GM18907 (cell line): ENCODE measurements around the gene KRT86.
"Not testable (repeated sequence)": the region's sequence is repeated elsewhere in the genome, so short reads cannot be mapped to it uniquely, and the experiment has no call there.

Experiments
- ATAC-seq: cut with Tn5 transposase; IDR thresholded peaks from one replicate; pipeline ENCODE4 v1.9.1; 2021; ENCODE audit warnings: mild to moderate bottlenecking, moderate library complexity; ENCODE audit not compliant: unreplicated experiment

KRT86 gene

DNA sequence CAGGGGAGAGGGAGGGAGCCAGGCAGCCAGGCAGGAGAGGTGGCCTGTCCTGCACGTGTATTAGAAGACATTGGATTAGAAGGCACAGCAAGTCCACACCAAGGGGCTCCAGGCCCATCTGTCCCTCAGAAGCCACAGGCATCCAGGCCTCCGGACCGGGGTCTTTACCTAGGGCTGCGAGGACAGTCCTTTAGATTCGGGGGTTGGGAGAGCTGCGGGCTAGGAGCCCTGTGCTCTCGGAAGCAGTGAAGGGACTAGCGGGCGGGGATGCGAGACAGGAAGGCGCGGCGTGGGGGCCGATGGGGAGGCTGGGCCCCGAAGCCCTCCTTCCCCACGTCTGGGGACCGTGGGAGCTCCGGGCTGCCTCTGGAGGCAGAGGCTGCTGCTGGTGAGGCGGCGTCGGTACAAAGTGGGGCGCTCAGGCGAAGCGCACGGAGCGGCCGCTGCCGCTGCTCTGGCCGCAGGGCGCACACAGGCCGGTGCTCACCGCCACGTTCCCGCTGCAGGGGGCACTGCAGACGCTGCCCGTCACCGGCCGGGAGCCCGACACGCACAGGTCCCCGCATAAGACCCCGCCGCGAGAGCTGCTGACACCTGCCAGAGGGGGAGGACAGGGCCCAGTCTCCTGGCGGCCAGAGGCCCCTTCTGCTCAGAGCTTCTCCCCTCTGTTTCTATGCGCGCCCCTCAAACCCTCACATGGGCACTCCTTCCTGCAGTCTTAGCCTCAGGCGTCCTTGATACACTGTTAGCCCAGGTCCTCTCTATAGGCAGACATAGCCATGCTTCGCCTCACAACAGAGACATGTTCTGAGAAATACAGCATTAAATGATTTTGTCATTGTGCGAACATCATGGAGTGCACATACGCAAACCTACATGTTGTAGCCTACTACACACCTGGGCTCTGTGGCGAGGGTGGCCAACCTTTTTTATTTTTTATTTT, 24.1 kb upstream of the KRT86 start:
- no peak for ATAC-seq

- ATAC-seq = no peak
Observed at GRCh38 chr12:52251367-52252051, 22.9 kb upstream of the KRT86 start.

GRCh38 chr12:52252175-52252615, 22.2 kb upstream of the KRT86 start:
- ATAC-seq = not testable (repeated sequence)

DNA sequence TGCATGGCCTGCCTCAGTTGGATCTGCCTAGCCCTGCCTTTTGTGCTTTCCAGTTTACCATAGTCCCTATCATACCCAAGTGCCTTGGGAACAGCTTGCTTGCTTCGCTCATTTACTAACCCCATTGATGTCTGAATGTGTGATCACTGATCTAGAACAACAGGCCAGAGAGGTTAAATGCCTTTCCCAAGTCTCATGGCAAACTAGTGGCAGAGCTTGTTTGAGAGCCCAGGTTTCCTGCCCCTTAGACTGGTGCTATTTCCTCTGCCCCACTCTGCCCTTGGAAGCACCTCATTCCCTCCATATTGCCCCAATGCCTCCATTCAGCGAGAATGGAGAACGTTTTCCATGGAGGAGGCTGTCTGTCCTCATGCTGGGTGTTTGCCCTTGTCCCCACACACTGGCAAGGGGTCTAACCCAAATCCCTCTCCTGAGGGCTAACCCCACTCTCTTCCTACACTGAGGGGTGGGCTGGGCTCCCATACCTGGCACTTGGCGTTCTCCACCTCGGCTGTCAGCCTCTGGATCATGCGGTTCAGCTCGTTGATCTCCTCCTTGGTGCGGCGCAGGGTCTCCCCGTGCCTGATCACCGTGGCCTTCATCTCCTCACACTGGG, 21.6 kb upstream of the KRT86 start:
- no peak for ATAC-seq

DNA sequence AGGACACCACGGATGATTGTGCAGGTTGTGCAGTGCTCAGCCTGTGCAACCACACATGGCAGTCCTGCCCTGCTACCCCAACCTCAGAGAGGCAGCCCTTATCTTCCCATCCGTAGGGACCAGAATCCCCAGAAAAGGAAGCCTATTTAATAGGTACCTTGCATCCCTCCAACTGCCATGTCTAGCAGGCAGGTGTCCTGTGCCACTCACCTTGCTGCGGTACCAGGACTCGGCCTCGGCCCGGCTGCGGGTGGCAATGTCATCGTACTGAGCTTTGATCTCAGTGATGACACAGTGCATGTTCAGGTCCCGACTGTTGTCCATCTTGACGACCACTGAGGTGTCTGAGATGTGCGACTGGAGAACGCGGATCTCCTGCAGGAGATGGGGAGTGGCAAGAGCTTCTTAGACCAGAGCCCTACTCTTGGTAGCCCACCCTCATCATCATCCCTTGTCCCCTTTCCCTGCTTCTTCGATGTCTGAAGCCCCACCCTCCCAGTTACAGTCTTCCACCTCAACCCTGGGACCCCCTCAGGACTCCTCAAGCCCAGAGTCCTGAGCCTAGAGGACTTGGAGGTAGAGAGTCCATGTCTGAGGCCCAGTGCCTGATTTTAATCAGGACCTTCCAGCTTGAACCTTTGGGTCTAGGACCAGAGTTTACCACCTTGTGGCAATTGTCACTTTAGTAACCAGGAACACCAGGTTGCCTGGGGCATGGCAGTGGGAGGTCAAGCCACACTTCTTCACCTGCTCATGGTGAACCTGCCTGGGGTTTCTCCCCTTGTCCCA, 20.9 kb upstream of the KRT86 start:
- no peak for ATAC-seq

DNA sequence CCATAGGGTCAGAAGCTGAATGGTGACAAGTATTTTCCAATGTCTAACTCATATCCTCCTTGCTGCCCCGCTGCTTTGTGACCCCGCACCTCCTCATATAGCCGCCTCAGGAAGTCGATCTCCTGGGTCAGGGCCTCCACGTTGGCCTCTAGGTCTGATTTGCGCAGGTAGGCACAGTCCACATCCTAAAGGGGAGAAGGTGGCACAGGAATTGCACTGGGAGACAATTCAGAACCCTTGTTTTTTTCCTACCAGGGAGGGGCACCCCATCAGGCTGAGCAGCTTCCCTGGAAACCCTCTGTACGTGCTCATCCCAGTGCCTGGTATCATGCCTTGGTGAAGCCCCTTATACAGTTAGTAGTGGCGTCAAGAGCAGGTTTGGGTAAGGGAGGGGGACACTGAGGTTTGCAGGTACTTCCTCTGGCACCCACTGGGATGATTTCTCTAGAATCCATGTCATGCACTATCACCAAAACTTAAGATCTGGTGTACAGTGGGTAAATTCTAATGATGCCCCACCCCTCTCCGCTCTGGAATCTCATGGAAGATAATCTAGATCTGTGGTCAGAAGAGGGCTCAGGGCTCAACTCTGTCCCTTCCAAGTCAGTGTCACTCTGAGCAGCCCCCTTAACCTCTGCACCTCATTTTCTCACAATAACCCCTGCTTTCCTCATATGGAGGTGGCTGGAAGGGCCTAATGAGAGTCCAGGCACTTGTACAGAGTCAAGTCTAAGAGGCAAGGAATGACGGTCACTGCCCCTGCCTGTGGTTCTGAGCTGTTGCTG, 20.1 kb upstream of the KRT86 start:
- no peak for ATAC-seq

DNA sequence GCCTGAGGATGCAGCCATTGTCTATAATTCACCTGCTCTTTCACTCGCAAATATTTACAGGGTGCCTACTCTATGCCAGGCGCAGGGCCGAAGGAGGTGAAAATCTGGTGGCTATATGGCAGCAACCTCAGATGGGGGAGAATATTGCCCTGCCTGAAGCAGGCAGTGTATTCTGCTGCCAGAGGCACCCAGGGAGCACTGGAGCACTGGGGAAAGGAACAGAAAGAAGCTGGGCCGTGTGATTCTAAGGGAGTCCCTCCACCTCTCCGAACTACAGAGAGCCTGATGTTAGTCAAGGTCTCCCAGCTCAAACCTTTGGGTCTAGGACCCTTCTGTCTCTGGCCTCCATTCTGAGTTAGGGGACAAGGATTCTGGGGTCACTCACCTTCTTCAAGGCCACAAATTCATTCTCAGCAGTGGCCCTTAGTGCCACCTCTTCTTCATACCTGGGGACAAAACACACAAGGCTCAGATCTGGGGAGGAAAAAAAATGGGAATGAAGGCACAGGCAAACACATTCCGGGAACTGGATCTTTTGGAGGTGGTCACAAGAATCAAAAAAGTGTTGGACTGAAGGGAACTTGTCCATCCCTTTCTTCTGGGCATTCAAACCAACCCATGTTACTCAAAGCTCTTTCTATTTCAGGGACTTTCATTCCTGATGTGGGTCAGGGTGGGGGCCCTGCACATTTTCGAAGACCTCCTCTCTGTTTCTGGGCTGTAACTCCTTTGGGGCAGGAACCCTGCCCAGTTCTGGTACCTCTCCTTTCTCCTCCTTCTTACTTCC, 19.3 kb upstream of the KRT86 start:
- no peak for ATAC-seq

- no peak for ATAC-seq
Observed at GRCh38 chr12:52255926-52256583, 18.4 kb upstream of the KRT86 start.

DNA sequence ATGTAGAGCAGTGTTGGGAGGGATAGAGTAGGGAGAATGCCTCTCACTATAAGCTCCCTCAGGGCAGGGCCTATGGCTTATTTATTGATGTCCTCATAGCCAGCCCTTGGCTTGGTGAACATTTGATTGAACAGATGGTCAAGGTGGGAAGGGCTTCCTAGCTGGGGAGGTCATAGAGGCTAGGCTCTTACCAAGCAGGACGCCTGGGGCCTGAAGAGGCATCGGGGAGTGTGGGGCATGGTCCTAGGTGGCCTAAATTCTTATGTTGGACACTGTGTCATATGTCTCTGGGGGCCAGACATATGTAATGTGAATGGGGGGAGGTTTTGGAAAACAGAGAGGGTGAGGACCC, 17.9 kb upstream of the KRT86 start:
- no peak for ATAC-seq

GRCh38 chr12:52257074-52257551, 17.3 kb upstream of the KRT86 start:
- ATAC-seq = no peak

GRCh38 chr12:52257922-52258321, 16.5 kb upstream of the KRT86 start:
- not testable (repeated sequence) for ATAC-seq

GRCh38 chr12:52258335-52258901, 16.0 kb upstream of the KRT86 start:
- ATAC-seq = no peak

GRCh38 chr12:52259657-52260243, 14.7 kb upstream of the KRT86 start:
- ATAC-seq = no peak

GRCh38 chr12:52260361-52261207, 13.9 kb upstream of the KRT86 start:
- no peak for ATAC-seq

- no peak for ATAC-seq
Observed at GRCh38 chr12:52261208-52261484, 13.3 kb upstream of the KRT86 start.

DNA sequence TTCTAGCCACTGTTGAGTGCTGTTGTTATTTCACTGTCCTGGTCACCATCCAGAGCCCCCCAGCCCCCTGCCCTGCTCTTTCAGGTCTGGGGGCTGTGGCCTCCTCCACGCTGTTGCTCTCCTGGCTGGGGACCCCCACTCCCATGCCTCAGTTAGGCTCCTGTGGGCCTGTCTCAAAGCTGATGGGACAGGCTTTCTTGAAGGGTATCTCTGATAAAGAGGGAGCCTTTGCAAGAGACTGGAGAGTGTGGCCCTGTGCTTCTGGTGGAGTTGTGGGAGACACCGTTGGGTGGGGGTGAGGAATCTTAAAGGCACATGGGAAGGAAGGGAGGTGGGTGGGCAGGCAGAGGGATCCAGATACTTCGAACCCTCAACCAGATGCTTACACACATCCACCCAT, 12.2 kb upstream of the KRT86 start:
- ATAC-seq = no peak

GRCh38 chr12:52263761-52264434, 10.5 kb upstream of the KRT86 start:
- no peak for ATAC-seq
